ENCODE results near the gene DGLUCY.
A peak's percentile ranks its signal among the peaks of the same experiment; 100 is the strongest.

Gene DGLUCY

DNA sequence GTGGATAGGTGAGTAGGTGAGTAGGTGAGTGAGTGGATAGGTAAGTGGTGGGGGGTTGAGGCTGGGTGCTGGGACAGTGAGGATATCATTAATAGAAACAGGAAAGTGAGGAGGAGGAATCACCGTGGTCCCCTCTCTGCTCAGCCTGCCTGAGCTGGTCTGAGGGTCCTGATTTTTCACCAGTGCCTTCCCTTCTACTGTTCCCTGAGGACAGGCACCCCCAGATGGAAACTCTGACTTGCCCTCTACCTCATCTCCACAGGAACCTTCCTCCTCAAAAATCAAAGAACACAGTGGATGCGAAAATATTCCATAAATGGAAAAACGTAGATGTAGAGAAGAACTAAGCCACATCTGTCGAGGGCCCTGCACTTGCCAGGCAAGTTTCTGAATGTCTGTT is 128.8 kb downstream of the DGLUCY start:
- peak overlapping the region; percentile 54 for H3K4me2 ChIP-seq (ENCODE audit: insufficient read depth, low read length)
- TF ChIP-seq, protein P1, sequence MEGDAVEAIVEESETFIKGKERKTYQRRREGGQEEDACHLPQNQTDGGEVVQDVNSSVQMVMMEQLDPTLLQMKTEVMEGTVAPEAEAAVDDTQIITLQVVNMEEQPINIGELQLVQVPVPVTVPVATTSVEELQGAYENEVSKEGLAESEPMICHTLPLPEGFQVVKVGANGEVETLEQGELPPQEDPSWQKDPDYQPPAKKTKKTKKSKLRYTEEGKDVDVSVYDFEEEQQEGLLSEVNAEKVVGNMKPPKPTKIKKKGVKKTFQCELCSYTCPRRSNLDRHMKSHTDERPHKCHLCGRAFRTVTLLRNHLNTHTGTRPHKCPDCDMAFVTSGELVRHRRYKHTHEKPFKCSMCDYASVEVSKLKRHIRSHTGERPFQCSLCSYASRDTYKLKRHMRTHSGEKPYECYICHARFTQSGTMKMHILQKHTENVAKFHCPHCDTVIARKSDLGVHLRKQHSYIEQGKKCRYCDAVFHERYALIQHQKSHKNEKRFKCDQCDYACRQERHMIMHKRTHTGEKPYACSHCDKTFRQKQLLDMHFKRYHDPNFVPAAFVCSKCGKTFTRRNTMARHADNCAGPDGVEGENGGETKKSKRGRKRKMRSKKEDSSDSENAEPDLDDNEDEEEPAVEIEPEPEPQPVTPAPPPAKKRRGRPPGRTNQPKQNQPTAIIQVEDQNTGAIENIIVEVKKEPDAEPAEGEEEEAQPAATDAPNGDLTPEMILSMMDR (IDR thresholded peaks at IDR 0.05; ENCODE audit: borderline replicate concordance, extremely low read depth, low read length, poor library complexity, severe bottlenecking): no peak
- TF ChIP-seq EZH2 (IDR thresholded peaks at IDR 0.05; ENCODE audit: borderline replicate concordance, low read depth, low read length, severe bottlenecking): no peak
- no peaks in the 10 kb centered on the region for H4K20me1 ChIP-seq (ENCODE audit: insufficient read depth, low read length)
- H3K9me3 ChIP-seq (ENCODE audit: insufficient read depth, low read length, severe bottlenecking): no peaks in the 10 kb centered on the region
- ATAC-seq (ENCODE audit: insufficient read depth, low read depth): no peak
- H3K4me3 ChIP-seq (ENCODE audit: low read depth in 1 of 2, low read length in 2 of 2): no peak overlapping the region
- H3K79me2 ChIP-seq (ENCODE audit: insufficient read depth, low read length): no peaks in the 10 kb centered on the region
- no peaks in the 10 kb centered on the region for H3K36me3 ChIP-seq (ENCODE audit: insufficient read depth, low read length)
- H3K27me3 ChIP-seq (ENCODE audit: insufficient read depth, low read length, poor library complexity): no peaks in the 10 kb centered on the region
- peak overlapping the region; percentile 19 for H3K9ac ChIP-seq (ENCODE audit: low read depth, low read length)
- DNase-seq: no peak
- no peak overlapping the region for H2AFZ ChIP-seq (ENCODE audit: low read depth, low read length)
- H3K4me1 ChIP-seq (ENCODE audit: insufficient read depth, low read length): peaks cover 58% of the 10 kb centered on the region
- H3K27ac ChIP-seq (ENCODE audit: low read length): peak overlapping the region; percentile 87

DNA sequence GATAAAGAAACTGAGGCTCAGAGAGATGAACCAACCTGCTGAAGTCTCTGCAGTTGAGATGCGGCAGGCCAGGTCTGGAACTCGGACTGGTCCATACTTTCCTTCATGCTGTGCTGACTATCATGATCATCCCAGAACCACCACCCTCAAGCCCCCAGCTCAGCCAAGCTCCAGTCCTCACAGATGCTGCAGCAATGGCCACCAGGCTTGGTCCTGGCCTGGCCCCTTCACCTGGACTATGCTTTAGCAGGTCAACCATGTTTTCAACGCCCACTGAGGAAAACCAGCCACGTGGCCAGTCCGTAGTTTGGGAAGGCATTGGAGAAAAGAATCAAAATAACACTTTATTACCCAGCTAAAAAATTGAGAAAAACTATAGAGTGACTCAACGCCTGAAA is 129.2 kb downstream of the DGLUCY start:
- Histone ChIP-seq H3K9ac (ENCODE audit: low read depth, low read length) (peak overlapping the region; percentile 19), H3K27ac (ENCODE audit: low read length) (peak overlapping the region; percentile 87)
- no peak for ATAC-seq (ENCODE audit: insufficient read depth, low read depth)

DNA sequence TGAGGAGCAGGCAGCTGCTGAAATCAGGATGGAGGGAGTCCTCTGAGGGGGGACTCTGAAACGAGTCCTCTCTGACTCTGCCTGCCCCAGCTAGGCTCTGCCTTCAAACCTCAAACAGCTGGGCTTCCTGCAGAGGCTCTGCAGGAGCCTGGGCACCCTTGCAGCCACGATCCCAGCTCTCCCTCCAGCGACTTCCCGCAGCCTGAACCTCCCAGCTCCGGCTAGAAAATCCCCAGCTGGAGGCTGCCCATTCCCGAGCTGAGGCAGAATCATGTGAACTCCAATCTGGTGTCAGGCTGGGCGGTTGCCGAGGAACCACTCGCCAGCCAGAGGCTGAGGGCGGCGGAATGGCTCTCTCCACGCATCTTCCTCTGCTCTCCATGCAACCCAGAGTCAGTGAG is 130.6 kb downstream of the DGLUCY start, which contains the start of gene GPR68:
GPR68 (minus strand) TSS at position 204 of the 401 bp plus-strand sequence. CDS start 9,654 bp downstream, outside the sequence.
- peak within 1 kb of the TSS; percentile 54 for H3K4me2 ChIP-seq (ENCODE audit: insufficient read depth, low read length)
- no peaks in the 10 kb centered on the region for H3K36me3 ChIP-seq (ENCODE audit: insufficient read depth, low read length)
- peak; percentile 84 for ATAC-seq (ENCODE audit: insufficient read depth, low read depth)
- H3K27me3 ChIP-seq (ENCODE audit: insufficient read depth, low read length, poor library complexity): no peaks in the 10 kb centered on the region
- peak within 1 kb of the TSS; percentile 87 for H3K27ac ChIP-seq (ENCODE audit: low read length)
- no peaks in the 10 kb centered on the region for H3K79me2 ChIP-seq (ENCODE audit: insufficient read depth, low read length)
- H2AFZ ChIP-seq (ENCODE audit: low read depth, low read length): no peak within 1 kb of the TSS
- no peaks in the 10 kb centered on the region for H3K9me3 ChIP-seq (ENCODE audit: insufficient read depth, low read length, severe bottlenecking)
- DNase-seq: peak; percentile 87
- H3K4me1 ChIP-seq (ENCODE audit: insufficient read depth, low read length): peaks cover 58% of the 10 kb centered on the region
- peak within 1 kb of the TSS; percentile 47 for H3K9ac ChIP-seq (ENCODE audit: low read depth, low read length)
- peak within 1 kb of the TSS in 1 of 2 experiments; percentile 29; a peak in 1 of 4 replicates for H3K4me3 ChIP-seq (ENCODE audit: low read depth in 1 of 2, low read length in 2 of 2)
- TF ChIP-seq EZH2 (IDR thresholded peaks at IDR 0.05; ENCODE audit: borderline replicate concordance, low read depth, low read length, severe bottlenecking): no peak
- TF ChIP-seq, protein P1 (IDR thresholded peaks at IDR 0.05; ENCODE audit: borderline replicate concordance, extremely low read depth, low read length, poor library complexity, severe bottlenecking): peak; percentile 21
- no peaks in the 10 kb centered on the region for H4K20me1 ChIP-seq (ENCODE audit: insufficient read depth, low read length)

More for the DNA sequence above, 129.2 kb downstream of the DGLUCY start:
- TF ChIP-seq, protein P1 (IDR thresholded peaks at IDR 0.05; ENCODE audit: borderline replicate concordance, extremely low read depth, low read length, poor library complexity, severe bottlenecking): no peak
- no peak for TF ChIP-seq EZH2 (IDR thresholded peaks at IDR 0.05; ENCODE audit: borderline replicate concordance, low read depth, low read length, severe bottlenecking)
- Histone ChIP-seq H3K79me2 (ENCODE audit: insufficient read depth, low read length) (no peaks in the 10 kb centered on the region), H2AFZ (ENCODE audit: low read depth, low read length) (no peak overlapping the region), H3K4me3 (ENCODE audit: low read depth in 1 of 2, low read length in 2 of 2) (peak overlapping the region in 1 of 2 experiments; percentile 1; a peak in 1 of 4 replicates), H4K20me1 (ENCODE audit: insufficient read depth, low read length) (no peaks in the 10 kb centered on the region), H3K27me3 (ENCODE audit: insufficient read depth, low read length, poor library complexity) (no peaks in the 10 kb centered on the region), H3K36me3 (ENCODE audit: insufficient read depth, low read length) (no peaks in the 10 kb centered on the region), H3K4me1 (ENCODE audit: insufficient read depth, low read length) (peaks cover 58% of the 10 kb centered on the region), H3K4me2 (ENCODE audit: insufficient read depth, low read length) (peak overlapping the region; percentile 54), H3K9me3 (ENCODE audit: insufficient read depth, low read length, severe bottlenecking) (no peaks in the 10 kb centered on the region)
- DNase-seq: no peak

Data from DND-41 (cell line).